C4-2B (cell line): Measurements from ENCODE around the gene CDH24.
"Not testable (repeated sequence)": the region's sequence is repeated elsewhere in the genome, so short reads cannot be mapped to it uniquely, and the experiment has no call there.

Experiments
- H3K27ac ChIP-seq: fragments of 450-650 bp; 2 replicates; pipeline ENCODE4 v1.5.1; 2017
- ZFX ChIP-seq: fragments of 450-650 bp; IDR thresholded peaks from 2 replicates; pipeline ENCODE4 v1.6.1; 2017
- TF ChIP-seq, protein P1 (sequence below): fragments of 450-650 bp; conservative IDR thresholded peaks from 2 replicates; pipeline ENCODE4 v1.5.1; 2017; ENCODE audit warnings: mild to moderate bottlenecking

CDH24 gene

GRCh38 chr14:23008831-23009230 lies 48.5 kb downstream of the CDH24 start:
- TF ChIP-seq, protein P1, sequence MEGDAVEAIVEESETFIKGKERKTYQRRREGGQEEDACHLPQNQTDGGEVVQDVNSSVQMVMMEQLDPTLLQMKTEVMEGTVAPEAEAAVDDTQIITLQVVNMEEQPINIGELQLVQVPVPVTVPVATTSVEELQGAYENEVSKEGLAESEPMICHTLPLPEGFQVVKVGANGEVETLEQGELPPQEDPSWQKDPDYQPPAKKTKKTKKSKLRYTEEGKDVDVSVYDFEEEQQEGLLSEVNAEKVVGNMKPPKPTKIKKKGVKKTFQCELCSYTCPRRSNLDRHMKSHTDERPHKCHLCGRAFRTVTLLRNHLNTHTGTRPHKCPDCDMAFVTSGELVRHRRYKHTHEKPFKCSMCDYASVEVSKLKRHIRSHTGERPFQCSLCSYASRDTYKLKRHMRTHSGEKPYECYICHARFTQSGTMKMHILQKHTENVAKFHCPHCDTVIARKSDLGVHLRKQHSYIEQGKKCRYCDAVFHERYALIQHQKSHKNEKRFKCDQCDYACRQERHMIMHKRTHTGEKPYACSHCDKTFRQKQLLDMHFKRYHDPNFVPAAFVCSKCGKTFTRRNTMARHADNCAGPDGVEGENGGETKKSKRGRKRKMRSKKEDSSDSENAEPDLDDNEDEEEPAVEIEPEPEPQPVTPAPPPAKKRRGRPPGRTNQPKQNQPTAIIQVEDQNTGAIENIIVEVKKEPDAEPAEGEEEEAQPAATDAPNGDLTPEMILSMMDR: no peak
- no peak for TF ChIP-seq ZFX
- no peak overlapping the region for H3K27ac ChIP-seq

DNA sequence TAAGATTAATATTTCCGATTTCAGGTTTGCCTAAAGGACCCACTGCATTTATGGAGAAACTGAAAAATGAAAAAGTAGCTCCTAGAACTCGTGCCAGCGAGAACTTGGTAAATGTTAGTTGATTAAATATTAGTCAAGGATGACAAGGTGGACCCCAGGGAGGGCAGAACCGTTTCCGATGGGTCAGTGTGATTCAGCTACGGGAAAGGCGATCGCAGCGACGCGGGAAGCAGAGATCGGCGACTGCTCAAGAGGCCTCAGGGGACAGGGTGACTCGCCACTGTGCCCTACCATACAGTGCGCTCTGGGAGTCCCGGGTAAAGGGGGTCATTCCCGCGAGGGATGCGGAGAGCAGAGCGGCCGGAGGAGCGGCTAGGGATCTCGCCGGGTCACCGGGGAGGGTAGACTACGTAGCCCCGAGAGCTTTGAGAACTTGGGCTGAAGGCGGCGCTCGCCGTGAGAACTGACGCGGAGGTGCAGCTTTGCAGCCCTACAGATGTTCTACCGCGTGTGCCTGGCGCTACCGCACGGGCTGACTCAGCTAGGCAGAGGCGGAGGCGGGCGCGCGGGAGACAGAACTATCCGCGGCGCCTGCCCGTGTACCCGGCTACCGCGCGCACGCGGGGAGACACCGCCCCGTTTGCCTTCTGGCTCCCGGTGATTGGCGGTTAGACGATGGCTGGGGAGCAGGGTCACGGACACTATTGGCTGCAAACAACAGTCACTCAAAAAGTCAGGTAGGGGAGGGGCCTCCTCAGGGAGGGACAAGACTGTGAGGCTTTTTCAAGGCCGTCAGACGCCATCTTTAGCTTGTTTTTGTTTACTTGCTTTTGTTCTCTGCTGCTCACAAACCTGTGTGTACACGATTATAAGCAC lies 50.5 kb downstream of the CDH24 start:
- TF ChIP-seq ZFX: no peak
- TF ChIP-seq, protein P1: no peak; the same call in 1 of the 2 replicates
- peak overlapping the region; percentile 94 for H3K27ac ChIP-seq

DNA sequence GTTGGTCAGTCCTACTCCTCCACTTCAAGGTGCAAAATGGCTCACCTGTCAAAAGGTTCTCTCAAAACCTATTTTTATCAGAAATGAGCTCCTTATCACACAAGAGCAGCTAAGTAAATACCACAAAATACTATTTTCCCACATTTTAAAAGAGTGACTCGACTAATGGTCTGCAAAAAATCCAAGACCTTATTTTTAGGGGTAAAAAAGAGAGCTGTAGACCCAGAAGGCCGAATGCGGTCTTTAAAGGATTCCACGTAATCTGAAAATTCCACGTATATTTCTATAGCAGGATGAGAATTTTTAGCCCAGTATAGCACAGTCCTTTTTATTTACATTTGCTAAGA lies 51.2 kb downstream of the CDH24 start:
- TF ChIP-seq, protein P1: no peak
- TF ChIP-seq ZFX: no peak
- H3K27ac ChIP-seq: peak overlapping the region; percentile 94

GRCh38 chr14:23005451-23006187 lies 51.7 kb downstream of the CDH24 start:
- no peak overlapping the region for H3K27ac ChIP-seq
- TF ChIP-seq, protein P1: no peak
- TF ChIP-seq ZFX: no peak

GRCh38 chr14:23004274-23004673 lies 53.0 kb downstream of the CDH24 start:
- H3K27ac ChIP-seq: not testable (repeated sequence)

GRCh38 chr14:23002592-23002991 lies 54.7 kb downstream of the CDH24 start:
- H3K27ac ChIP-seq: no peak overlapping the region
- TF ChIP-seq ZFX: no peak
- TF ChIP-seq, protein P1: no peak

GRCh38 chr14:23000860-23001259 lies 56.5 kb downstream of the CDH24 start:
- TF ChIP-seq, protein P1: no peak
- no peak for TF ChIP-seq ZFX

More at GRCh38 chr14:23000860-23001259, 56.5 kb downstream of the CDH24 start:
- no peak overlapping the region for H3K27ac ChIP-seq
